HepG2 (cell line): ENCODE results near the gene ABAT. TPM values are rescaled to one million over a fixed set of nuclear protein-coding genes. Genes with fewer than 3 reads are reported as not detected.

Experiments
- CSRNP1 ChIP-seq: sonication (generic); formaldehyde crosslinking; IDR thresholded peaks from 2 replicates; pipeline ENCODE4 v1.8.1; 2023; ENCODE audit warnings: mild to moderate bottlenecking, missing genetic modification reagents
- HNF4G ChIP-seq, 2 experiments: sonication (generic) in 1 of 2; formaldehyde crosslinking in 1 of 2; IDR thresholded peaks; 2 replicates each; pipeline versions ENCODE4 v1.4.0 to v1.6.1; 2011 to 2020; ENCODE audit warnings: borderline replicate concordance in 2 of 2, low read depth in 2 of 2, mild to moderate bottlenecking in 2 of 2, low read length in 1 of 2, missing genetic modification reagents in 1 of 2, moderate library complexity in 1 of 2
- LBX2 ChIP-seq: sonication (generic); formaldehyde crosslinking; IDR thresholded peaks from 2 replicates; pipeline ENCODE4 v1.5.0; 2020; ENCODE audit warnings: missing genetic modification reagents, mild to moderate bottlenecking, borderline replicate concordance
- MZF1 ChIP-seq: sonication (generic); formaldehyde crosslinking; IDR thresholded peaks from 2 replicates; pipeline ENCODE4 v1.8.1; 2023; ENCODE audit warnings: mild to moderate bottlenecking, missing genetic modification reagents, borderline replicate concordance
- NBN ChIP-seq: fragments of 450-650 bp; conservative IDR thresholded peaks from 2 replicates; pipeline ENCODE4 v1.6.1; 2017
- SNAPC4 ChIP-seq: sonication (generic); formaldehyde crosslinking; IDR thresholded peaks from 2 replicates; pipeline ENCODE4 v1.4.0; 2020; ENCODE audit warnings: mild to moderate bottlenecking, missing genetic modification reagents
- UBTF ChIP-seq: sonication (generic); formaldehyde crosslinking; IDR thresholded peaks from 2 replicates; pipeline ENCODE4 v1.4.0; 2020; ENCODE audit warnings: mild to moderate bottlenecking, missing genetic modification reagents
- ZHX1 ChIP-seq: sonication (generic); formaldehyde crosslinking; IDR thresholded peaks from 2 replicates; pipeline ENCODE4 v1.8.1; 2022; ENCODE audit warnings: low read depth, mild to moderate bottlenecking, missing genetic modification reagents
- ZKSCAN1 ChIP-seq: fragments of 150-350 bp; IDR thresholded peaks from 2 replicates; pipeline ENCODE4 v1.6.1; 2014; ENCODE audit warnings: low read length
- ZNF10 ChIP-seq: sonication (generic); formaldehyde crosslinking; IDR thresholded peaks from 2 replicates; pipeline ENCODE4 v1.4.0; 2020; ENCODE audit warnings: mild to moderate bottlenecking, low read depth, missing genetic modification reagents, borderline replicate concordance
- ZNF136 ChIP-seq: sonication (generic); formaldehyde crosslinking; IDR thresholded peaks from 2 replicates; pipeline ENCODE4 v1.8.1; 2022; ENCODE audit warnings: low read depth, mild to moderate bottlenecking, moderate library complexity, missing genetic modification reagents
- ZNF619 ChIP-seq: sonication (generic); formaldehyde crosslinking; IDR thresholded peaks from 2 replicates; pipeline ENCODE4 v1.4.0; 2020; ENCODE audit warnings: mild to moderate bottlenecking, missing genetic modification reagents
- ZNF850 ChIP-seq: sonication (generic); formaldehyde crosslinking; conservative IDR thresholded peaks from 2 replicates; pipeline ENCODE4 v1.9.0; 2021; ENCODE audit warnings: mild to moderate bottlenecking, missing genetic modification reagents
- ZNF891 ChIP-seq: sonication (generic); formaldehyde crosslinking; IDR thresholded peaks from 2 replicates; pipeline ENCODE4 v1.5.0; 2020; ENCODE audit warnings: mild to moderate bottlenecking, missing genetic modification reagents
- ZSCAN29 ChIP-seq: sonication (generic); formaldehyde crosslinking; conservative IDR thresholded peaks from 2 replicates; pipeline ENCODE4 v1.4.0; 2020; ENCODE audit warnings: mild to moderate bottlenecking, missing genetic modification reagents
- polyA plus RNA-seq, 8 experiments: library from polyadenylated mRNA; depleted of rRNA in 3 of 8; stranded (reverse) in 7 of 8; unstranded in 1 of 8; fragments of >200 nt; fragmentation: Illumina TruSeq in 4 of 8; extraction: Trizol in 4 of 8; gene quantifications; 2 replicates each; pipeline versions ENCODE4 v1.2.1 to v1.2.3, GENCODE V29; 2011 to 2016; ENCODE audit warnings: low read depth in 4 of 8, missing spikeins in 1 of 8, mixed read lengths in 1 of 8; ENCODE audit not compliant: insufficient read depth in 1 of 8
- total RNA-seq, 5 experiments: library from RNA; depleted of rRNA; stranded (reverse); fragments of >200 nt; fragmentation: Illumina TruSeq; extraction: Trizol; gene quantifications; 2 replicates each; pipeline ENCODE4 v1.2.3, GENCODE V29; 2016; ENCODE audit warnings: low read depth in 1 of 5

The ABAT gene
- total and polyA plus RNA-seq, 2 of the 13 experiments (the other 11 are each of a cell fraction or from before 2014, with no cell fraction given), result 47.6 to 97.3 TPM

- TF ChIP-seq UBTF (CRISPR knock-in tag) (peak; percentile 91), ZKSCAN1 (no peak), LBX2 (CRISPR knock-in tag) (peak; percentile 98), MZF1 (CRISPR knock-in tag) (no peak; the same call in 1 of the 2 replicates), CSRNP1 (CRISPR knock-in tag) (peak; percentile 99), SNAPC4 (CRISPR knock-in tag) (peak; percentile 98), ZNF891 (CRISPR knock-in tag) (peak; percentile 100), ZNF10 (no peak), HNF4G (IDR thresholded peaks at IDR 0.05; ENCODE audit: borderline replicate concordance, low read depth, low read length) (peak; percentile 8; the same call in 1 of the 2 replicates), HNF4G (CRISPR knock-in tag; IDR thresholded peaks at IDR 0.05; ENCODE audit: borderline replicate concordance, low read depth) (peak; percentile 88), ZNF136 (CRISPR knock-in tag) (peak; percentile 96), ZNF850 (no peak; the same call in 1 of the 2 replicates), ZHX1 (CRISPR knock-in tag) (peak; percentile 81; the same call in 1 of the 2 replicates), ZNF619 (CRISPR knock-in tag) (peak; percentile 100), NBN (no peak), ZSCAN29 (CRISPR knock-in tag) (peak; percentile 90)
Measured at GRCh38 chr16:8797364-8798173, 123.2 kb downstream of the ABAT start, which contains the start of the genes PMM2 and TMEM186 (continued).
